ENCODE data around the gene TXNL1.
"Not testable (repeated sequence)": the region's sequence is repeated elsewhere in the genome, so short reads cannot be mapped to it uniquely, and the experiment has no call there.

The TXNL1 gene

GRCh38 chr18:56643381-56643780 is 5.0 kb upstream of the TXNL1 start:
- no peak for DNase-seq

DNA sequence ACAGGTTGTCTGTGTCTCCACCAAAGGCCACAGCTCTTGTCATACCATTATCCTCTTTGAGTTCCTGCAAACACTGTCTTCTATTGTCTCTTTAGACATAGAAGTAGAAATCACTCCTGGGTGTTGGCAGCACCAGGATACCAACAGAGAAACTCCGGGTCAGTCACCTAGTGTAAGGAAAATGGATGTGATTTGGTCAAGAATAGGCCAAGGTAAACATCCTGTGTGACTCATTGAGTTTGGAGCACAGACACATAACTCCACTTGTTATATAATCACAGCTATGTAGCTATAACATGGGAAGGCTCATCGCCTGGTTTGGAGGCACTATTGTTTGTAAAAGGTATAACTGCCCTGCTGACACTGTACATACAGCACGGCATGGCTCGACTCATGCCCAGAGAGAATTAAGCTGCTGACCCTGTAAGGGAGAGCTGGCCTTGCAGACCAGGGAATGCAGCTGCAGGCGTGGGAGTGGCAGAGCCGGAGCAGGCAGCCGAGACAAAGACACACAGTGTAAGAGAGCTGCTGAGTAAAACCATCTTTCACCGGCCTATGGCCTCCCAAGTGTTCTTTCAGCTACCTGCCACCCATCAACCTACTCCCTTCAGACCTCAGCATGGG is 3.4 kb upstream of the TXNL1 start:
- DNase-seq = no peak

DNA sequence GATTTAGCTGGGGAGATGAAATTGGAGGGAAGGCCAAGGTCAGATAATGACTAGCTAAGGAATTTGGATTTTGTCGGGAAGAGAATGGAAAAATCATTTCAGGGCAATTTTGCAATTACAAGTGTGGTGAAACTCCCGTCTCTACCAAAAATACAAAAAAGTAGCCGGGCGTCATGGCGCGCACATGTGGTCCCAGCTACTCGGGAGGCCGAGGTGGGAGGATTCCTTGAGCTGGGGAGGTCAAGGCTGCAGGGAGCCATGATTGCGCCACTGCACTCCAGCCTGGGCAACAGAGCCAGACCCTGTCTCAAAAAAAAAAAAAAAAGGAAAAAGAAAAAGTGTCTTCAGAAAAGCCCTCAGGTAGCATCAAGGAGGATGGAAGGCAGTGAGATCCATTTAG is 1.2 kb upstream of the TXNL1 start:
- no peak for DNase-seq

DNA sequence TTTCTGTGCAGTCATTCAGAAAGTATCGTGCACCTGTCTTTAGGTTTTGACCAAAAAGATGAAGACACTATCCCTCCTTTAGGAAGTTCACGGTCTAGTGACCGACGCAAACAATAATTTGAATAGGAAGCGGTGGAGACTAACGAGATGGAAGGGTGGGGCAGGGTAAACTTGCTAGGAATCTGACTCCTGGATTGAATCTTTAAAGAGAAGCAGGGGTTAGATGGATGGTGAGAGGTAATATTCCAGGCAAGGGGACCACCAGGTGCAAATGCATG is 651 bp upstream of the TXNL1 start:
- no peak for DNase-seq

DNA sequence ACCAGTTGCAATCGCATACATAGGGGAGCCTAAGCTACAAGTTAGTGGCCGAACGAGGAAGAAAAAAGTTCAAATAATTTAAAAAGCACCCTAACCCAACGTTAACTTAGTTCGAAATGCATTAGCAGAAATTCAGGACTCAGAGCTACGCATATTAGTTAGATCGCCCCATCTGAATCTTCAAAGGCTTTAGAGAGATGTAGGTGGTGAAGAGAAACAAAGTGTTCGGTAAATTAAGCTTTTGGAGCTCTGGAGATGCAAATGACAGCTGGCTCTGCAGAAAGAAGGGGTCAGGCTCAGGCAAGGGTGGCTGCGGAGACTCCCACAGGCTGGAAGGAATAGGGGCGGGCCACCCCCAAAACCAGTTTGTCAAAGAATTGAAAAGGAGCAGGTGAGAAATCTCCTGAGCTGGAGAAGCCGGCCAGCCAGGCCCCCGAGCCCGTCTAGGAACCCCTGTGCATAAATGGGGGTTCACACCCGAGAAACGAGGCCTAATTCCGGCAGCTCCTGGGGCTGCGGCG is 621 bp downstream of the TXNL1 start:
- no peak for DNase-seq

DNA sequence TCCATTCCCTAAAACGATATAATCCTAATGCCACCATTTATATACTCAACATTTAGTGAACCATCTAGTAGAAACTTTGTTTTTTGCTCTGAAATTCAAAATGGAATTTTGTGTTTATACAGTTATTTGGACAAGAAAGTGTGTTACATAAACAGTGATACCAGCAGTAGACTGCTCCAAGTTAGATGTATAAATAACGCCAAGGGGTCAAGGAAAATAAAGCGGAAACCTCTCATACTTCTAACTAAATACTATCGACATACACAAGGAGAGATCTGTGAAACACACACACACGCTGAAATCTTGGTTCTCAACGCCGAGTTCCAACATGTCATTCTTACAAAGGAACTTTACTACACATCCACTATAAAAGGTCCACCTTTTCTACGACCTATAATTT is 1.2 kb downstream of the TXNL1 start:
- no peak for DNase-seq

DNA sequence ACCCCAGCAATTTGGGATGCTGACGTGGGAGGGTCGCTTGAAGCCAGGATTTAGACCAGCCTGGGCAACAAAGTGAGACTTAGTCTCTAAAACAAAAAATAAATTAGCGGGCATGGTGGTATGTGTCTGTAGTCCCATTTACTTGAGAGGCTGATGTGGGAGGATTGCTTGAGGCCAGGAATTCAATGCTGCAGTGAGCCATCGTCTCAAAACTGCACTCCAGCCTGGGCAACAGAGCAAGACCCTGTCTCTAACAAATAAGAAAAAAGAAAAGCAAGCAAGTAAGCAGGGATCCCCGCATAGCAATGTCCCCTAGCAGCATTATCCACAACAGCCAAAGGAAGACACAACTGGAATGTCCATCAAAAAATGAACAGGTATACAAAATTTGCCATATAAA is 3.4 kb downstream of the TXNL1 start:
- no peak for DNase-seq

GRCh38 chr18:56632070-56633022 is 6.0 kb downstream of the TXNL1 start:
- DNase-seq = no peak

DNA sequence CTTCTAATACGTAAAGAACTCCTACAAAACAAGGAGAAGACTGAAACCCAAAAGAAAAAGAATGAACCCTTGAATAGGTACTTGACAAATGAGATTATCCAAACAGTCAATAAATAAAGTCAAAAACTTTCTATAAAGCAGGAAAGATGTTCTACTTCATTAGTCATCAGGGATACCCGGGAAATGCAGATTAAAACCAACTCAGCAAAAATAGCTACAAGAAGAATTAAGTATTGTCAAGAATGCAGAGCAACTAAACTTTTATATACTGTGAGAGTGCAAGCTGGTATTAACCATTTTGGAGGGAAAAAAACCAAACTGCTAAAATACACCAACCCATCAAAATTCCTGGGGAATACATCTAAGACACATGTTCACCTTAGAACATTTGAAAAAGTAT is 10.4 kb downstream of the TXNL1 start:
- DNase-seq = no peak

DNA sequence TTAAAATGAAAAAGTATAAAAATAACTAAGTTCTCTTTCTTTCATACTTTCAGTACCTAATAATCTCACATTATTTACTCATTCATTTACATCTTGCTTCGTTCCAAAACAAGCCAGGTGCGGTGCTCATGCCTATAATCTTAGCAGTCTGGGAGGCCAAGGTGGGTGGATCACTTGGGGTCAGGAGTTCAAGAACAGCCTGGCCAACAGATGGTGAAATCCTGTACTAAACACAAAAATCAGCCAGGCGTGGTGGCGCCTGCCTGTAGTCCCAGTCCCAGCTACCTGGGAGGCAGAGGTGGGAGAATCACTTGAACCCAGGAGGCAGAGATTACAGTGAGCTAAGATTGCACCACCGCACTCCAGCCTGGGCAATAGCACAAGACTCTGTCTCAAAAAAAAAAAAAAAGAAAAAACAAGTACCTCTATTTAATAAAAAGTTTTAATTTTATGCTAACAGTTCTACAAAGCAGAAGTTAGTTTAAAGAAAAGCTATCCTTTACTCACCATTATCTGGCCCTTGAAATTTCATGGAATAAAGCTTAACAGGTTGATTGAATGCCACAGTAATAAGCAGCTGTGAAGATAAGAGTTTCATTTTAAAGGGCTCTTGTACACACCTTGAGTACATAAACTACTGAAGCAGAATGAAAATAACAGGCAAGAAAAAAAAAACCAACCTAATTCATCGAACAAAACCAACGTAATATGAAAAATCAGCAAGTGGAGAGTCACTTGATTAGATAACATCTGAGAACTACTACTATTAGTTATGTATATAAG is 22.5 kb downstream of the TXNL1 start:
- DNase-seq = no peak

- no peak for DNase-seq
Measured at GRCh38 chr18:56606618-56607017, 31.8 kb downstream of the TXNL1 start.

GRCh38 chr18:56598422-56598821 is 40.0 kb downstream of the TXNL1 start:
- no peak for DNase-seq

GRCh38 chr18:56593906-56594305 is 44.5 kb downstream of the TXNL1 start:
- DNase-seq = no peak

- no peak for DNase-seq
Measured at GRCh38 chr18:56580026-56580425, 58.4 kb downstream of the TXNL1 start.

DNA sequence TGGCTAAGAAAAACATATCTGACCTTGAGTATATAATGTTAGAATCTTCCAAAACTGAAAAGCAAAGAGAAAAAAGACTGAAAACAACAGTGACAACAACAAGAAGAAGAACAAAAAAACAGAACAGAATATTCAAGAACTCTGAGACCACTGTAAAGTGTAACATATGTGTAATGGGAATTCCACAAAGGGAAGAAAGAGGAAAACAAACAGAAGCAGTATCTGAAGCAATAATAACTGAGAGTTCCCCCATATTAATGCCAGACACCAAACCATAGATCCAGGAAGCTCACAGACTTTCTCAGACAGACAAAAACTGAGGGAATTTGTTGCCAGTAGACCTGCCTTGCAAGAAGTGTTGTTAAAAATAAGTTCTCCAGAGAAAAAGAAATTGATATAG is 58.9 kb downstream of the TXNL1 start:
- no peak for DNase-seq

DNA sequence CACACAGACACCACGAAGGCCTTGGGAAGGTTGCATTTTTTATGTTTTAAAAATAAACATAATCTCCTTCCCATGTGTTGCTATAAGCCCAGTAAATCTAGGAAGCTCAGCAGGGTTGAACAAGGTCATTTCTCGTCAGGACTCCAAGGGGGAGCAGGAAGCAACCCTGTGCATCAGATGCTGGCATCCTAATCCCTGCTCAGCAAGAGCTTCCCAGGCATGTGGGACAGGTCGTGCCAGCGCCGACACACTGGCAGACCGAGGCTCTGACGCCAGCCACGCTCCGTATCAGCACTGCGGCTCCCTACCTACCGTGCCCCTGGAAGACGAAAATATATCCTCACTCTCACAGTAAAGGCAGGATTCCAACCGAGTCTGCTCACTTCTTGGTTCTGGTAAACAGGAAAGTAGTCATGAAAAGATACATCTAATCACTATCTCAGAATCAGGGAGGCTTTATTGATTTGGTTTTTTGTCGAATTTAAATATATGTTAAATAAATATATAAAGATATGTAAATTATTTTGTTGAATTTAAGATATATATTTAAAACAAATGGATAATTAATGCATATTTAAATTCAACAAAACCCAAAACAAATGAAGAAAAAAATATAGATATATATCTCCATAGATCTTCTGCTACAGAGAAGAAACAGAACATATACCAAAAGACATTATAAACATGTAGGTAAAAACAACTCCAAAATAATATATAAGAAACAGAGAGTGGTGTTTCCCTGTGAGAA is 61.4 kb downstream of the TXNL1 start:
- DNase-seq = no peak

DNA sequence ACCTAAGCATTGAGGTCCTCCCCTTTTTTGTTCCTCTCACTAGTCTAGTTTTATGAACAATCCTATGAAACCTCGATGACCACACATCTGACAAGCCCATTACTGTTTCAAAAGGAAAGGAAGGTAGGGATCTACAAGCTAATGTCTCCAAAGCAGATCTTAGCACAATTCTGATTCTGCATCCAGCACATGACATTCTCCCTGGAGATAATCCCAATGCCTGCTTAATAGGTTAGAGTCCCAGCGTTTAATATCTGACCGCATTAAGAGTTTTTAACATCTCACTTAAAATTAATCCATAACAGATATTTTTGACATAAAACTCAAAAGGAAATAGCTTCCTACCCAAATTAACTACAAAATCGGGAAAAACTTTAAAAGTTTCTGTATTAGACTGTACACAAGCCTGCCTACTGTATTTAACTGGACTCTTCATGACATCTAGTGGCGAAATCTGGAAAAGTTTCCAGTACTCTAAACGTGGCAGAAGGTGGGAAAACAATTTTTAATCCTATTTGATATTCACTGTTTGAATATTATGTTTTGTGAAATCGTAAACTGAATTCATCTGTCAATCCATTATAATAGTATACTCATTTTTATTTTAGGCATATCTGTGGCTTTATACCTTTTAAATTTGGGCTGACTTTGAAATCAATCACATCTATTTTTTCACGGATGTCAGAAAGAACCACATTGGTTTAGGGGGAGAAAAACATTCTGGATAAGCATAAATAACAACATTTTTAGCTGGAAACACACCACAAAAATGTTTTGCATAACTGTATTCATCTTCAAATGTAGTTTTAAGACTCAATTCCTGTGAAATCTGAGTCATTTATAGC is 62.4 kb downstream of the TXNL1 start:
- no peak for DNase-seq

DNA sequence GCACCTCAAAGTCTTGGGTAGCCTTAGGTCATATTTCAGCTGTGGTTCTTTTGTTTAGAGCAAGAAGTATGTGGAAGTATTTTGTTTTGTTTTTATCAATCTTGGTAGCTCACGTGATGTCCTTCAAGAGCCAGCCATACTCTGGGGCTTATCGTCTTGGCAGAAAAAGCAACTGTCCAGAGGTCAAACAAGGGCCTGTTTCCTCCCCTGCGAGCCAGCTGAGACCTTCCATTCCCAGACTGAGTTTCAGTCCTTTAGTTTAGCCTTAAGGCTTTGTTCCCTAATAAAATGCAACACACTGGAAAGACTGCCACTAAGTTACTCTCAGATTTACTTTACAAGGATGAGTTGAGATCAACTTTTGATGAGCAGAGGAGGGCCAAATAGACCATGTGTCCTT is 63.5 kb downstream of the TXNL1 start:
- no peak for DNase-seq

DNA sequence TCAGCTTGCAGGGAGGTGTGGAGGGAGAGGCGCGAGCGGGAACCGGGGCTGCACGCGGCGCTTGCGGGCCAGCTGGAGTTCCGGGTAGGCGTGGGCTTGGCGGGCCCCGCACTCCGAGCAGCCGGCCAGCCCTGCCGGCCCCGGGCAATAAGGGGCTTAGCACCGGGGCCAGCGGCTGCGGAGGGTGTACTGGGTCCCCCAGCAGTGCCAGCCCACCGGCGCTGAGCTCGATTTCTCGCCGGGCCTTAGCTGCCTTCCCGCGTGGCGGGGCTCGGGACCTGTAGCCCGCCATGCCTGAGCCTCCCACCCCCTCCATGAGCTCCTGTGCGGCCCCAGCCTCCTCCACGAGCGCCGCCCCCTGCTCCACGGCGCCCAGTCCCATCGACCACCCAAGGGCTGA is 66.1 kb downstream of the TXNL1 start:
- not testable (repeated sequence) for DNase-seq

DNA sequence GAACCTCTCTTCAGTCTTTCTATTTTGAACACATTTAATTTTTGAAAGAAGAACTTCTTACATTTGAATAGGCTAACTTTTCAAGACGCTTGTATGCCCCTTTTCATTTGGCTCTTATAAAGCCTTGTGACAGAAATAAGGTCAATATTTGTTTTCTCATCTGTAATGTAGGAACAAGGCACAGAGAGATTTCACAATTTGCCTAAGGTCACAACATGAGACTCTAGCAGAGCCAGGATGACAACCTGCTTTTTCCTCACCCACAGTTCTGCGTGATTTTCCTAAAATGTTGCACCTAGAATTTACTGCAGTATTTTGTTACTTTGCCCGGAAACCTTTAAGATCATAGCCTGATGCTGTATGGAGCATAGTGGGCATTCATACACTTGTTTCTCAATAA is 67.4 kb downstream of the TXNL1 start:
- DNase-seq = no peak

DNA sequence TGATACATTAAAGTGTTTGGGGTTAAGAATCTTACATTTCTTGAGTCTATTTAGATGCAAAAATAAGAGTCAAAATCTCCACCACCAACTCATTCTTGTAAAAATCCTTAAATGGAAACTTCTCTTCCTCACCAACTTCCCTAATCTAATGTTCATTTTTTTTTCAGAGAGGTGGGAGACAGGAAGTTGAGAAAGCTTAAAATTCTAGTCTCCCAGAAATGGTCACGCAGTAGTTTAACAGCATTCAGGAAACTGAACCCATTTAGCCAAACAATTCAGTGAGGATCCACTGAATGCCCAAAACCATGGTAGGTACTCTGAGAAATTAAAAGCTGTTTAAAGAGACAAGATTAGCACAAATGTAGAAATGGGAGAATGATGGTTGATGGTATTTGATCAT is 69.0 kb downstream of the TXNL1 start:
- DNase-seq = no peak

GRCh38 chr18:56568986-56569385 is 69.4 kb downstream of the TXNL1 start:
- DNase-seq = no peak

All from CD4-positive, alpha-beta T cell treated with Interleukin-17A for 4 hours (primary cell).